NT2/D1 (cell line): Measurements from ENCODE around the gene GRIA4.

Experiments
- SUZ12 ChIP-seq: IDR thresholded peaks from 2 replicates; pipeline ENCODE4 v1.6.1; 2011; ENCODE audit not compliant: insufficient read length, insufficient read depth; ENCODE audit errors: extremely low read depth
- YY1 ChIP-seq: IDR thresholded peaks from 2 replicates; pipeline ENCODE4 v1.6.1; 2011; ENCODE audit not compliant: insufficient read length, insufficient read depth
- ZNF274 ChIP-seq: IDR thresholded peaks from 2 replicates; pipeline ENCODE4 v1.6.1; 2011; ENCODE audit warnings: mild to moderate bottlenecking, low read depth, low read length

DNA sequence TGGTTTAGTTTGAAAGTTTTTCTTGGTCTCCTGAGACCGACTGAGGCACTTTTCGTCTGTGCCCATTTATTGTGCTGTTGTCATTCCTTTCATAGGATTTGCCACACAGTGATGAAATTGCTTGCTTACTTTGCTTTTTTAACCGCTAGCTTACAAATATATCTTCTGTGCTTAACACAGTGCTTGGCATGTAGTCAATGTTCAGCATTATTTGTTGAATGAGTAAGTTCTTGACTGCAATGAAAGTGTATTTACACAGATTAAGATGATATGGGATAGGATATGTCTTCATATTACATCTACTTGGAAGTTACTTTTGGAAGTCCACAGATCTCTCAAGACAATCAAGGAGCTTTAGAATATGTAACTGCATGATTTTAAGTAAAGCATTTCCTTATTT, 91.2 kb downstream of the GRIA4 start:
- TF ChIP-seq SUZ12, result no peak
- no peak for TF ChIP-seq ZNF274
- no peak for TF ChIP-seq YY1
